Ramos (cell line): ENCODE data around the gene NUDT9.
"Not testable (repeated sequence)": the region's sequence is repeated elsewhere in the genome, so short reads cannot be mapped to it uniquely, and the experiment has no call there.

Experiments used
- in situ Hi-C: fragments of 300-500 bp; cut with MboI; formaldehyde crosslinking; loops from one replicate; pipeline ENCODE4 v1.14.3; 2022; ENCODE audit warnings: low sequenced_read_pairs; ENCODE audit not compliant: unreplicated experiment

The NUDT9 gene

DNA sequence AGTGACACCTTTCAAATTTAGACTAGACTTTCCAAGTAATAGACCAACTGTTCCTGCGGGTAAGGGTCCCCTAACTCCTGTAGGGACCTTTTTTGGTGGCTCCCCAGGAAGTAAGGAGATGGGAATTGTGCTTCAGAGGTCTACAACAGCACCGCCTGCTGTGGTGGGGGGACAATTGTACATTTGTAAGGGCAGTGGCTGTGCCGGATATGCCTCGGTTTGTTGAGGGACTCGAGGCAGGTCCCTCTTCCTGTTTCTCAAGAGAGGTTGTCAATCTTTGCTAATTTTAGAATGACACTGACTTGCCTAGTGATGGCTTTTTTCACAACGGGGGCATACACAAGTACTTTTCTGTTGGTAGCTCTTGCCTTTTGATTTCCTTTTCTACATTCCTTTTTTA lies 15.9 kb upstream of the NUDT9 start:
- in situ Hi-C loops: no loop called here

DNA sequence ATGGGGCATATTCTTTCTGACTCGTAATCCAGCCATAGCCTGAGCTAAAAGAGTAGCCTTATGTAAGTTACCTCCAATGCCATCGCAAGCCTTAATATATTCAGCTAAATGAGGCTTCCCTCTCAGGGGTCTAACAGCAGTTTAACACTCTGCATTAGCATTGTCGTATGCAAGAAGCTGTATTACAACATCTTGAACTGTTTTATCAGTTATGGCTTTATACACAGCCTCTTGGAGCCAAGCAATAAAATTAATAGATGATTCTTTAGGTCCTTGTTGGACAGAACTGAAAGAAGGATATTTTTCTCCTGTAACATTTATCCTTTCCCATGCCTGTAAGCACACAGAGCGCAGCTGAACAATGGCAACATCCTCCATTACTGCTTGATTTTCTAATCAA lies 15.5 kb upstream of the NUDT9 start:
- in situ Hi-C loops: not testable (repeated sequence)

DNA sequence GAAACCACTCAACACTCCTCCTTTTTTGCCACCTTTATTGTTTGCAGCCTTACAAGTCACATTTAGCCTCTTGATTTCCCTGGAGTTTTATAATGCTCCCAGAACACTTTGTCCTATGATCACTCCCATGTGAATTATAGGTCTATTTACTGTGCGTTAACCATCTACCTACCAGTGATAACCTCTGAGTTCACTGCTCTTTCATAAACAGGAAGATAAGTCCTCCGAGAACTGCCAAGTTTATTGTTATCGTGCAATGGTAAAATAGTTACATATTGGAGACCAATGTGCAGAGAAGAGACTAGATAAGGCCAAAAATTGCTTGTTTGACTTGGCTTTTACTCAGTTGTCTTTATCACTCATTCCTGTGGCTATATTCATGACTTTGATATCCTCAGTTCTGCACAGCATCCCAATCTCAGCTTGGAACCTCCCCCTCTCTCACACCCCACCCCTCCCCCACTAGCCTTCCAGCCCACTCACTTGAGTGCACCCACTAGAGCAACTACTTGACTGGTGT lies 12.9 kb upstream of the NUDT9 start:
- in situ Hi-C loops: no loop called here

DNA sequence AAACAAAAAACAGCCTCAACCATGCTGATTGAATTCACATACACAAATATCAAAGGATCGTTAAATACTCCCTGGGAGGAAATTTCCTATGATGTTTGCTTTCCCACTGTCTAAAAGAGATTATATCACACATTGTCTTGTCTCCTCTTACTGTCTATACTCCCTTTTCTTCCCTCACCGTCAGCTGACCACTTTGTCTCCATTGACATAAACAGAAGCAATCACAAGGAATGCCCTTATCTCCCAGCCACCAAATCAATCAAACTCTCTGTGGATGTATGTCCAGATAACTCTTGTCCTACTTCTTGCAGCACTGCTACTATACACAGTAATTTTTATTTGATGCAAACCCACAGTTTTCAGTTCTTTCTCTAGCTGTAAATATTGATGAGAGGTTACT lies 12.2 kb upstream of the NUDT9 start:
- in situ Hi-C loops: no loop called here

DNA sequence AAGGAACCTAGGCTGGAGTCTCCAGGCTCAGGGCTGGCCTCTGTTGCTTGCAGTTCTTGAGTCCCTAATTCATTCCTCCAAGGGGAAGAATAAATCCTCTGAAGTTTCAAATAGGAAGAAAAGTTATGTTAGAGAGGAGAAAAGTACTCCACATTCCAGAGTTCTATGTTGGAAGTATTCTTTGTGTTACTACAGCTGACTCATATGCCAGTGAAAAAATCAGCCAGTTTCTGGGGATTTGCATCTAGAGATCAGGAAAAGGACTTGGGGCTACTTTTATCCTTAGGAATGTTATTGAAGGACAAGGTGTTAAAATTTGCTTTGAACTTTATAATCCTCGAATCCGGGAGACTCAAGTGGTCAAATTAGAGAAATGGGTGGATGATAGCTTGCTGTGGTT lies 11.7 kb upstream of the NUDT9 start:
- in situ Hi-C loops: no loop called here

- in situ Hi-C loops: no loop called here
Measured at GRCh38 chr4:87414816-87415215, 7.6 kb upstream of the NUDT9 start.

DNA sequence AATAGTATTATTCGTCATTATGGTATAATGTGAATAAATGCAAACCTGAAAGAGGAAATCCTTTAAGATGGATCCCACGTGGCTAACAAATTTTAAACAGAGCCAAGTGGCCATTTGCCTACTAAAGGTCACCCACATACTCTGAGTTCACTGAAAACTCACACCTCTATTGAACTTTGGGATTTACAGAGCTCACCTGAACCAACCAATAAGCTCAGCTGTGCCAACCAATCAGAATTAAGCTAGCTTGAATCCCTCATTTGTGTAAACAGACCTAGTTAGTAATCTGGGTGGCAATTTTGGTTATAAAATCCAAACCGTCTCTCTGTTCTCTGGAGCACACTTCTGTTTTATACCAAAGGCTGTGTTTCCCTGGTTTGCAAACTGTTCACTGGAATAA lies 5.4 kb upstream of the NUDT9 start:
- in situ Hi-C loops: no loop called here

DNA sequence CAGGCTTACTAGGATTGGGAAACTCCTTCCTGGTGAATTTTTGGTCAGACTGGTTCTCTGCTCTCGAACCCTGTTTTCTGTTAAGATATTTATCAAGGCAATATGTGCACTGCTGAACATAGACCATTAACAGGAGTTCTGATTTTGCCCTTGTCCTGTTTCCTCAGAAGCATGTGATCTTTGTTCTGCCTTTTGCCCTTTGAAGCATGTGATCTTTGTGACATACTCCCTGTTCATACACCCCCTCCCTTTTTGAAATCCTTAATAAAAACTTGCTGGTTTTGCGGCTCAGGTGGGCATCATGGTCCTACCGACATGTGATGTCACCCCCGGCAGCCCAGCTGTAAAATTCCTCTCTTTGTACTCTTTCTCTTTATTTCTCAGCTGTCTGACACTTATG lies 4.0 kb upstream of the NUDT9 start:
- in situ Hi-C loops: not testable (repeated sequence)

- in situ Hi-C loops: no loop called here
Measured at GRCh38 chr4:87419578-87420249, 2.7 kb upstream of the NUDT9 start.

DNA sequence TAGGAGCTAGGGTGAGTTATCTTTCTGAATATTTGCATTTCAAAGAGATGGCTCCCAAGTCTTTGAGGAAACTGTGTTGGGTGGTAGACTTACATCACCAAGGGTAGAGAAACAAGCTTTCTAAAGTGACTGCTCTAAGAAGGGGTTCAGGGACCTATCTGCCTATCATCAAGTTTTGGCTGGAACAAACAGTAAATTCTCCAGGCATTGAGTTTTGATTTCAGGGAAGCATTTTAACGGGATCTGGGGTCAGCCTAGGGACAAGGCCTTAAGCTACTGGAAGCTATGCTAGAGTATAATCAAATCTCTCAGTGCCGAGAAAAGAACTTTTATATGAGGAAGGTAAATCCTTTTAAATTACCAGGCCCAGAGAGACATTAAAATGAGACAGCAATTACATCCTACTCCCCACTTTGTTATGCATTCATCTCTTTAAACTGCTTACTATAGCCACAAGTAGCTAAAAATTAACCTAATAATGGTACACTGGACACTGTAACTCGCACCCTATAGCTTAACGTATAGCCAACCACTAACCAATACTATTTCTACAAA lies 2.0 kb upstream of the NUDT9 start:
- in situ Hi-C loops: no loop called here

DNA sequence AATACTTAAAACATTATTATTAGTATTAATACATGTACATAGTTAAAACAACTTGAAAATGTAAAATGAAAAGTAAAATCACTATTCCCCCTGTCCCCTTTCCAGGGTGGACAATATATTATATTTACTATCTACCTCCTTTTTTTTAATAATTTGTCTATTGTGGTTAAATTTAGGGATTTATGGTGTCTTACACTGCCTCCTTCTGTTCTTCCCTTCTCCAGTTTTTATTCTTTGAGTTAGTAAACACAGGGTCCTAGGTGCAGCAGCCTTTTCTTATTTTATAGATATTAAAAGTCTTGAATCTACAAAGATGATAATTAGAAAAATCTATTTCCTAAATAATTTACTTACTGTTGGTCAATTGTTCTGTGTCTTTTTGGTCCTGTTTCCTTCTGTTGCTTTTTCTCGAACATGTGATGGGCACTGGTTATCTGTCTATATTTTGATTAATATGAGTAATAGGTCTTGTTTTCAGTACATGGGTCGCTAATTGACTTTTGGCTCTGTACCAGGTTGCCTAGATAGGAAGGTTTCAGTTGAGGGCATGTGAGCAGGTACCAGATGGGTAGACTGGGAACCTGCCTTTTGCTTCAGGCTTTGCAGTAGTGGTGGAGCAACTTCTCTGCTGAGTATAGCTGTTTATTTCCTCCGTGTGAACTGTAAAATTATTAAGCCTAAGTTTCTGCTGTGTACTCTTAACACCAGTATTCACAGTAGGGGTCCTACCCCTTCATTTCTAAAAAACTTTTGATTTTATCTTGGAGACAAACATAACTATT lies 1.1 kb downstream of the NUDT9 start:
- in situ Hi-C loops: no loop called here

GRCh38 chr4:87424099-87424543 lies 1.7 kb downstream of the NUDT9 start:
- in situ Hi-C loops: not testable (repeated sequence)

DNA sequence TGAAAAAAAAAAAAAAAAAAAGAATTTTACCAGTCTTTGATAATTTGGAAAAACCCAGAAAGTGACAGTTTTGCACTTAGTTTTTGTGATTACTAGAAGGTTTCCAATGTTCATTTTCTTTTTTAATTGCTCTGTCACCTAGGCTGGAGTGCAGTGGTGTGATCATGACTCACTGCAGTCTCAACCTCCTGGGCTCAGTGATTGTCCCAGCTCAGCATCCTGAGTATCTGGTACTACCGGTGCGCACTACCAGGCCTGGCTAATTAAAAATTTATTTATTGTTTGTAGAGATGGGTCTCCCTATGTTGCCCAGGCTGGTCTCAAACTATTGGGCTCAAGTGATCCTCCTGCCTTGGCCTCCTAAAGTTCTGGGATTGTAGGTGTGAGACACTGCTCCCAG lies 3.3 kb downstream of the NUDT9 start:
- in situ Hi-C loops: no loop called here

DNA sequence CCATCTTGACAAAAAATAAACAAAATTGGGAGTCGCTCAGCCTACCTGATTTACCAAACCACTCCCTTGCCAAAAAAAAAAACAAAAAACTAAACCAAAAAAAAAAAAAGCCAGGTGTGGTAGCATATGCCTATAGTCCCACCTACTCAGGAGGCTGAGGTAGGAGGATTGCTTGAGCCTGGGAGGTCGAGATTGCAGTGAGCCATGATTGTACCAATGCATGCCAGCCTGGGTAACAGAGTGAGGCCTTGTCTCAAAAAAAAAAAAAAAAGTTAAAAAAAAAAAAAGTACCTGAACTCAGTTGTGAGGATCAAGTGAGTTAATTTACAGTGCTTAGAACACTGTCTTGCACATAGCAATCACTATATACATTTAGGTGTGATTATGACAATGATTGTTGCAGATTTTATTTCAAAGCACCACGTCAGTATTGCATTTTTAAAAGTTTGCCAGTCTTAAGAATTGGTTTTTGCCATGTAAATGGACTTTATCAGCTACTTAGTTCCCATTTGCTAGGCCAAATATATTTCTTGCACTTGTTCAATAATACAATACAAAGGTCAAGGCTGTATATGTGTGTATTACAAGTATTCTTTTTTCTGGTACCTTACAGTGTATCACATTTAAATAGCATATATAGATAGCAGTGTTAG lies 4.6 kb downstream of the NUDT9 start:
- in situ Hi-C loops: no loop called here

GRCh38 chr4:87427518-87427868 lies 5.1 kb downstream of the NUDT9 start:
- in situ Hi-C loops: no loop called here

- in situ Hi-C loops: no loop called here
Measured at GRCh38 chr4:87428979-87429378, 6.6 kb downstream of the NUDT9 start.

DNA sequence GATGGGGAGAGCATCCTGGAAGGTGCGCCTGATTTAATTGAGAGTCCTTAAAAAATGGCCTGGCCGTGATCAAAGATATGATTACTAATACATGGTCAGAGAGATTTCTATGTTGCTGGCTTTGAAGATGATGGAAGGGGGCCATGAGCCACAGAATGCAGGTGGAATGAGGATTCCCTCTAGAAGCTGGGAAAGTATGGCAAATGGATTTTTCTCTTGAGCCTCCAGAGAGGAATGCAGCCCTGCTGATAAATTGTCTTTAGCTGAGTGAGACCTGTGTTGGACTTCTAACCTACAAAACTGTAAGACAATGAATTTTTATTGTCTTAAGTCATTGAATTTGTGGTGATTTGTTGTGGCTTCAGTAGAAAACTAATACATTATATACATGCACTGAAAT lies 7.7 kb downstream of the NUDT9 start:
- in situ Hi-C loops: no loop called here

- in situ Hi-C loops: no loop called here
Measured at GRCh38 chr4:87433342-87433741, 11.0 kb downstream of the NUDT9 start.

DNA sequence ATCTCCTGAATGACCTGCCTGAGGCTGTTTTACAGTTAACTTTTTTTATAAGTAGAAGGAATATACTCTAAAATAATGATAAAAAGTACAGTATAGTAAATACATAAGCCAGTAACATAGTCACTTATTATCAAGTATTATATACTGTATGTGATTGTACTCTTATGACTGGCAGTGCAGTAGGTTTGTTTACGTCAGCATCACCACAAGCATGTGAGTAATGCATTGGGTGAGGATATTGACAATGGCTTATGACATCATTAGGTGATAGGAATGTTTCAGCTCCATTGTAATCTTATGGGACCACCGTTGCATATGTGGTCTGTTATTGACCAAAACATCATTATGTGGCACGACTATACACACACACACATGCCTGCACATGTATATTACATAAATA lies 20.5 kb downstream of the NUDT9 start:
- in situ Hi-C loops: no loop called here

GRCh38 chr4:87444741-87445140 lies 22.4 kb downstream of the NUDT9 start:
- in situ Hi-C loops: no loop called here

DNA sequence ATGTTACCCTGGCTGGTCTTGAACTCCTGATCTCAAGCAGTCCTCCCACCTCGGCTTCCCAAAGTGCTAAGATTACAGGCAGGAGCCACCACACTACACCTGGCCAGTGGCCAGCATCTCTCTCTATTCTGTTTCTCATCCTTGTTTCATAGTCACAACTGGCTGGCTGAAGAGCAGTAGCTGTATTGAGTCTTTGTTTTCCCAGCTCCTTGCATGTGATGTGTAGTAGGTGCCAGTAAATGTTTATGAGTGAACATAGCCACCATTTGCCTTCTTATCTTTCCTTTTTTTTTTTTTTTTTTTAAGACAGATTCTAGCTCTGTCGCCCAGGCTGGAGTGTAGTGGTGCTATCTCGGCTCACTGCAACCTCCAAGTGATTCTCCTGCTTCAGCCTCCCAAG lies 23.6 kb downstream of the NUDT9 start:
- in situ Hi-C loops: no loop called here
